Stimulated activated CD4-positive, alpha-beta T cell treated with anti-CD3 and anti-CD28 coated beads, Interleukin-1b, Interleukin-23, amount 100 ng/mL, for 48 hours (primary cell): ENCODE data around the gene ZBTB40.

Experiments
- DNase-seq: peaks from one replicate; pipeline ENCODE4 v3.0.0-alpha.2; 2020

ZBTB40 gene

DNA sequence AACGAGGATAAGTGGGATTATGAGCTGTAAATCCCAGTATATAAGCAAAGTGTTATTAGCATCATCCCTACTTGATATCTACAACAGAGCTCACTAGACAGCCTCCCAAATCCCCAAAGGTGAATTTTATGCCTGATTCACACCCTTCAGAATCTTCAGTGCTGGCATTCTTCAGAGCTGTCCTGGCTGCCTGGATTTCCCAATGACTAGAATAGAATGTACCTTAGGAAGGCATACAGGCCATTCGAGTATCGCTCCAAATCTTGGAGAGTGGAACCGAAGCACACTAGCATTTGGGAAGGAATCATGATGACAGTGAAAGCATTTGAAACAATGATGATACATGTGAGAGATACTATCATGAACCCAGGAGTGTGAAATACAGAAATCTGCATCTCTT lies 22.3 kb downstream of the ZBTB40 start:
- no peak for DNase-seq

DNA sequence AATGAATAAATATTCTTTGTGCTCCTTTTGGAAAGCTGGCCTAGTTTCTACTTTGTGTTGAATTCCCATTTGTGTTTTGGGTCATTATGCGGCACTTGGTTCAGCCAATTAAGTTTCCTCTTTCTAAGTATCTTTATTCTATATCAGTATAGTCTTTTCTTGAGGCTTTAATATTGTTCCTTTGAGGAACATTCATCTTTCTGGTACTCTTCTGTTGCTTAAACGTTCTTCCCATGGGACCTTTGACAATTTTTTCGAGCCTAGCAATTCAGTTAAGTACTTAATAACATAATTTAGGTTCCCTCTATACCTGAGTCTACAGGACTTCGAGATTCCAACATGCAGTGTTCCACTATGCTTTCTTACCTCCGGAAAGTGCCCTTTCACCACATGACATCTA lies 24.9 kb downstream of the ZBTB40 start:
- DNase-seq: no peak

DNA sequence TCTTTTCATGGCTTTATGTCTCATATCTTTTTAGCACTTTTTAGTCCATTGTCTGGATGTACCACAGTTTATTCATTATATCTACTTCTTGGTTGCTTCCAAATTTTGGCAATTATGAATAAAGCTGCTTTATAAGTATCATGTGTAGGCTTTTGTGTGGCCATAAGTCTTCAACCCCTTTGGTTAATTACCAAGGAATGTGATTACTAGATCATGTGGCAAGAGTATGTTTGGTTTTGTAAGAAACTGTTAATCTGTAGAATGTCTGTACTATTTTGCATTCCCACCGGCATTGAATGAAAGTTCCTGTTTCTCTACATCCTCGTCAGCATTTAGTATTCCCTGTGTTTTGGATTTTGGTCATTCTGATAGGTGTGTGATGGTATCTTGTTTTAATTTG lies 31.5 kb downstream of the ZBTB40 start:
- DNase-seq: no peak

DNA sequence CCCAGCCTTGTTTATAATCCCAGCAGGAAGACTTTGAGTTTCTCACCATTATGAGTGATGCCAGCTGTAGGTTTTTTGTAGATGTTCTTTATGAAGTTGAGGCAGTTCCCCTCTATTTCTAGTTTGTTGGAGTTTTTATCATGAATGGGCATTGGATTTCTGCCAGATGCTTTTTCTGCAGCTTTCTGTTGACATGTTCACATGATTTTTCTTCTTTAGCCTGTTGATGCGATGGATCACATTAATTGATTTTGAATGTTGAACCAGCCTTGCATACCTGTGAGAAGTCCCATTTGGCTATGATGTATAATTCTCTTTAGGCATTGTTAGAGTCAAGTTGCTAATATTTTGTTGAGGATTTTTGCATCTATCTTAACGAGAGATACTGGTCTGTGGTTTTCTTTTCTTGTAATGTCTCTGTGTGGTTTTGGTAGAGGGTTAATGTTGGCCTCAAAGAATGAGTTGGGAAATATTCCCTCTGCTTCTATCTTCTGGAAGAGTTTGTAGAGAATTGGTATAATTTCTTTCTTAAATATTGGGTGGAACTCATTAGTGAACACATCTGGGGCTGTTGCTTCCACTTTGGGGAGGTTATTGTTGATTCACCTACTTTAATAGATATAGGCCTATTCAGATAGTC lies 33.2 kb downstream of the ZBTB40 start:
- DNase-seq: no peak

DNA sequence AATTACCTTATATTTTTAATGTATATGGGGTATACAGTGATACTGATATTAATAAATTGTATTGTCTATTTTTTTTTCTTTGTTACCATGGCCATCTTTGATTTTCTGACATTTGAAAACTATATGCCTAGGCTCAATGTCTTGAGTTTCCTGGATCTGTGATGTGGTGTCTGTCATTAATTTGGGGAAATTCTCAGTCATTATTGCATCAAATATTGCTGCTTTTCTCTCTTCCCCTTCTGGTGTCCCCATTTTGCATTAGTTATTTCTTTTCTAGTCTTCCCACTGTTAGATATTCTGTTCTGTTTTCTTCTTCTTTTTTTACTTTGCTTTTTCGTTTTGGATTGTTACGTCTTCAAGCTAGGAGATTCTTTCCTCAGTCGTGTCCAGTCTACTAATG lies 33.8 kb downstream of the ZBTB40 start:
- DNase-seq: no peak

DNA sequence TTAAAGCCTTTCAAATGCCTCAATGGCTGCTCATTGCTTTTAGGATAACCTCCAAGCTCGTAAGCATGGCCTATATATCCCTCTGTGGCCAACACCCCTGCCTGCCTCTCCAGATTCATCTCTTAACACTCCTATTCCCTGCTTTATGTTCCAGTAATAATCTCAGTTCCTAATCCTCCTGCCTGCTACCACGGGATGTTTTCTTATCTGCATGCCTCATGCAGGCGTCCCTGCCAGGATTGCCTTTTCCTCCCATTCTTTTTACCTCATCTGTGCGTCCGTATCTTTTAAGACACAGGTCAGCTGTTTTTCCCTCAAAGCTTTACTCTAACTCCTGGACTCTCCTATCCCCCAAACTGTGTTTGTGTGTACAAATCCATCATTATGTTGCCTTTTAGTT lies 36.1 kb downstream of the ZBTB40 start:
- no peak for DNase-seq

DNA sequence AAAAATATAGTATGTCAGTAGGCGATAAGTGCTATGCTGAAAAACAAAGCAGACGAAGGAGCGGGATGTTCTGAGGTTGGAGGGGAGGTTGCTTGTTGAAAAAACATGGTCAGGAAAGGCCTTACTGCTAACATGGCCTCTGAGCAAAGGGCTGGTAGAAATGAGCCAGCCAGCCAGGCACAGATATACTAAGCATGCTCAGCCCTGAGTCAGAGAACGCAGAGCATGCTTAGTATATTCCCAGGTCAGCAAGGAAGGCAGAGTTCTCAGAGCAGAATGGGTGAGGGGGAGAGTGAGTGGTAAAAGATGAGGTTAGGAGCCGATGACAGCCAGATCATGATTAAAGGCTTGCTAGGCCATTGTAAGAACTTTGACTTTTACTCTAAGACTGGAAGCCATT lies 36.7 kb downstream of the ZBTB40 start:
- DNase-seq: no peak

DNA sequence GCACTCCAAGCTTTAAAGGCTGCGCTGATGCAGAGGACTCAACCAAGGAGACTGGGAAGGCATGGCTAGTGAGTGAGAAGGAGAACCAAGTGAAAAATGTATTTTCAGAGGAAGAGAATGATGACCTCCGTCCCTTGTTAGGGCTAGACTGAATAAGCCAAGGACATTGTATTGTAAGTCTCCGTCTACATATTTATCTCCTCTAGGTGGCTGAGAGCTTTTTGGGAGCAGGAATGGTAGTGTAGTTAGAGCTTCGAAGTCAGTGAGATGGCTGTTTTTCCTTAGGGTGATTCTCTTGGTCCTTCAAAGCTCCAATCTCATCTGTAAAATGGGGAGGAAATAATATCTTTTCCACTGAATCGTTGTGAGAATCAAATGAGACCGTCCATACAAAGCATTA lies 37.6 kb downstream of the ZBTB40 start:
- no peak for DNase-seq

DNA sequence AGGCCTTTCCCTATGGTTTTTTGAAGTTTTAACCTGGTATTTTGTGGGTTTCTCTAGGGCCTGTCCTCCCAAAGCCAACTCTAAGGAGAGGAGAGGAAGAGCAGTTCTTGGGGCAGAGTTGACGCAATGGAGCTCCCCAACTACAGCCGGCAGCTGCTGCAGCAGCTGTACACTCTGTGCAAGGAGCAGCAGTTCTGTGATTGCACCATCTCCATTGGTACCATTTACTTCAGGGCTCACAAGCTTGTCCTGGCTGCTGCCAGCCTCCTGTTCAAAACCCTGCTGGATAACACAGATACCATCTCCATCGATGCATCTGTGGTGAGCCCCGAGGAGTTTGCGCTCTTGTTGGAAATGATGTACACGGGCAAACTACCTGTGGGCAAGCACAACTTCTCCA lies 38.2 kb downstream of the ZBTB40 start:
- no peak for DNase-seq

DNA sequence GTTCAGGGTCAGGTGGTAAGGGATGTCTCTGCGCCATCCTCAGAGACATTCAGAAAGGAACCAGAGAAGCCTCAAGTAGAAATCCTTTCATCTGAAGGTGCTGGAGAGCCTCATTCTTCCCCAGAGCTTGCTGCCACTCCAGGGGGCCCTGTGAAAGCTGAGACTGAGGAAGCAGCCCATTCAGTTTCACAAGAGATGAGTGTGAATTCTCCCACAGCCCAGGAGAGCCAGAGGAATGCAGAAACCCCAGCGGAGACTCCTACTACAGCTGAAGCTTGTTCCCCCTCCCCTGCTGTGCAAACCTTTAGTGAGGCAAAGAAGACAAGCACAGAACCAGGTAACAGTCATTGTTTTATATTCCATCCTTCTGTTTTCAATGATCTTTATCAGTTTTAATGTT lies 38.7 kb downstream of the ZBTB40 start:
- no peak for DNase-seq

DNA sequence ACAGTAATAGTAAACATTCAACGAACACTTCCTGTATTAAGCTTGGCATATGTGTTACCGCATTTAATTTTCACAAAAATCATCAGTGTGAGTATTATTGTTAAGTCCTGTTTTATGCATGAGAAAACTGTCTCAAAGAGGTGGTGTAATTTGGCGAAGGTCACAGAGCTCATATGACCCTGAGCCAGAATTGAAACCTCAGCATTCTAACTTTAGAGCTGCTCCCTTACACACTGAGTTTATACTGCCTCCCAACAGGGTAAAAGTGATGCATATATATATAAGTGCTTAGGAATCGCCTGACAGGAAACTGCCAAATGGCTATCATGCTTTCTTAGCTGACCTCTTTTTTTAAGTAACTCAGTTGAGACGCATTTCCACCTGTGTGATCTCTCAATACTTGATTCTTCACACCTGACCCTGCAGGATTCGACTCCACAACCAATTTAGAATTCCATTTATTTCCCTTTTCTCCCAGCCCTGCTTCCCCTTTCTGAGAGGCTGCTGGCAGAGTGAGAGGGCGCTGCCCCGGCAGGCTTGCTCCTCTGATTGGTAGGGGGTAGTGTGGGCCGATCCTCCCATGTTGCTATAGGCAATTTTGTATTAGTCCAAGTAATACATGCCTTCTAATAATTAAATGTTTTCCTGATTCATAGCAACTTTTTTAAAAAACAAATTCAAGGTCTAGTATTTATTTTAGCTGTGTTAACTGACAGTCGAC lies 40.5 kb downstream of the ZBTB40 start:
- no peak for DNase-seq

DNA sequence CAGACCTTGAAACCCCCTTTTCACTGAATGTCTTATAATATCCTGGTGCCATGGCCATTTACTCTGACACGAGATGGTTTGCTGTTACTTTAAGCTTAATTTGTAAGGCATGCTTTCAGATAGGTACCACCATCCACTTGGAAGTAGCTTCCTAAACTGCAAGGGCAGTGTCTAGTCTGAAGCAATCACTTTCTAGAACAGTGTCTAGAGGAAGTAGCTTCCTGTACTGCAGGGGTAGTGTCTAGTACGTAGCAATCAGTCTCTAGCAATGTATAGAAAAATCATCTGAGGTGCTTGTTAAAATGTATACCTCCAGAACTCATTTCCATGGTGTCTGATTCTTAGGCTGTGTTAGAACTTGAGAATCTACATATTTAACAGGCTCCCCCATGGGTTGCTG lies 42.5 kb downstream of the ZBTB40 start:
- no peak for DNase-seq

DNA sequence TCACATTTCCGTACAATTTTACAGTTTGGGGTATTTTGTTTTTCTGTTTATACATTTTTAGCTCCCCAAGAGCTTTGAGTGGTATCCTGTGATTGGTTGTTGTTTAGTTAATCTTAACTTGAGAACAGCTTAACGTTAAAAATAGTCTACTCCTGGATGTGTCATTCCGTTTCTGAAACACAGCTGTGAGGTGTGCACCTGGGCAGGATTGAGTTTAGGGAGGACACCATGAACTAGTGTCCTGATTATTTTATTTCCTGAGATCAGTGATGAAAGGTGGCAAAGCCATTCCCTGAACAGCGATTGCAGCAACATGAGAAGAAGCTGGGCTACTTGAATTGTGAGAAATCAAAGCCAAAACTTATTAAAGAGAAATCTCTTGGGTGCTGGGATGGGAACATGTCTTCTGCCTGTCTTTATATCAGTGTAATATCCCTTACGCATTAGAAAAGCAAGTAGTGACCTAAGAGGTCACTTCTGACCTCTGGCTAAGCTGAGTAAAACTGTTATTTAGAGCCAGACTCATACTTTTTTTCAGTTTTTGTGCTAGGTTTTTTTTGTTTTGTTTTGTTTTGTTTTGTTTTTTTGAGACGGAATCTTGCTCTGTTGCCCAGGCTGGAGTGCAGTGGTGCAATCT lies 43.4 kb downstream of the ZBTB40 start:
- DNase-seq: no peak

DNA sequence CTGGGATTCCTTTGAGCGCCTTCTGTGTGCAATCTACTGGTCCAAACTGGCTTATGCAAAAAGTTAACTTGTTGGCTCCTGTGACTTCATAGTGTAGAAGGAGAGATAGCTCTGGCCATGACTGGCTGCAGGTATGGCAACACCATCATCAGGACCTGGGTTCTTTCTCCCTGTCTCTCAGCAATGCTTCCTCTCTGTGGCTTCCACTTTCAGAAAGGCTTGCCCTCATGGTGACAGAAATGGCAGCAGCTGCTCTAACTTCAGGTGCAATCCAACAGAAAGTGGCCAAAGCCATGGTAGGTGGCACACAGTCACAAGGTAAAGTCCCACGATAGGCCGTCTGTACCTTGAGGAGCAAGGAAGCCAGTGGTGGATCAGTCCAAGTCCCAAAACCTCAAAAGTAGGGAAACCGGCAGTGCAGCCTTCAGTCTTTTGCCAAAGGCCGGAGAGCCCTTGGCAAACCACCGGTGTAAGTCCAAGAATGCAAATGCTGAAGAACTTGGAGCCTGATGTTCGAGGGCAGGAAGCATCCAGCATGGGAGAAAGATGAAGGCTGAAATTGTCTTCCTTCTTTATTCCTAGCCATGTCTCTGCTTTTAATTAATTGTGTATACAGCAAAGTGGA lies 45.0 kb downstream of the ZBTB40 start:
- DNase-seq: no peak

DNA sequence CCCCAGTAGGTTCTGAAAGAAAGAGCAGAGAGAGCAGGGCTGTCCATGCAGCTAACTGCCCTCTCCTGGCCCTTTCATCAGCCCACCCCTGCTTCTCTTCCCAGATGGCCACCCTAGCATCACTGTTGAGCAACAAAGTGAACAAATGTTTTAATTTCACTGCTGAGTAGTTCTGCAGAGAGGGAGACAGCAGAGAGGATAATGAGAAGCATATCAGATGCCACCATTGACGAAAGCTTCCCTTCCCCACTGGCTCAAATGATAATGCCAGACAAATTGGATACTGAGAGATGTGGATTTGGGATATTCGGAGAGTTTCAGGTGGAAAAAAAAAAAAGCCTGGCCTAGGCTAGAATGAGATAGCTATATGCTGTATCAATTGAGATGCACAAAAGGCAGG lies 46.8 kb downstream of the ZBTB40 start:
- no peak for DNase-seq

DNA sequence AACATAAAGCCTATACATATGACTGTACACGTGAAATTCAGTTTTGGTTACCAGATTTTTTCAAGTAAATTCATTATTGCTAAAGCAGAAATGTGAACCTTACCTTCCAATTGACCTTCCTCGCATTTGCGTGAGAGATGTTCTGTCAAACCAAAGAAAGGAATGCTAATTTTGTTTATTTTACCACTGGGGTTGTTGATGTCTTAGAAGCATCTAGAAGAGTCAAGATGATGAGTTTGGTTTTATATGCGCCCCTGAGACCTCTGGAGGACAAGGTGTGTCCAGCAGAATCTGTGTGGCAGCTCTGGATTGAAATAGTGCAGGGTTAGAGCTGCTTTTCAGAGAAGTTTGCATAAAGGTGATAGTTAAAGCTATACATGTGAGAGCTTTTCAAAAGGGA lies 48.4 kb downstream of the ZBTB40 start:
- DNase-seq: no peak

DNA sequence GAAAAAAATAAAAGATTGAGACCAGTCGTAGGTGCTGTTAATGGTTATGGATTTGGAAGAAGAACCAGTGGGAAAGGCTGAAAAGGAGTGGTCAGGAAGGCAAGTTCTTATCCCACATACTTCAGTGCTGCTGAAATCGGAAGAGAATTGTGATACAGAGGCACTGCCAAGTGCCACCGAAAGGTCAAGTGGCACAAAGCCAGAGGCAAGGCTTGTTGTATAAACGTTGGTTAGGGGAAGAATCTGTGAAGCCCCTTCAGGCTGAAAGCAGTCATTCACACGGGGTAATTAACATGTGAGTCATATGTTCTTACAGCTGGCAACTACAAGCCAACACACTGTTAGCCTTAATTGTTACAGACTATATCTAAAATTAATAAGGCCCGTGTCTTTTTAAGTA lies 48.8 kb downstream of the ZBTB40 start:
- no peak for DNase-seq

DNA sequence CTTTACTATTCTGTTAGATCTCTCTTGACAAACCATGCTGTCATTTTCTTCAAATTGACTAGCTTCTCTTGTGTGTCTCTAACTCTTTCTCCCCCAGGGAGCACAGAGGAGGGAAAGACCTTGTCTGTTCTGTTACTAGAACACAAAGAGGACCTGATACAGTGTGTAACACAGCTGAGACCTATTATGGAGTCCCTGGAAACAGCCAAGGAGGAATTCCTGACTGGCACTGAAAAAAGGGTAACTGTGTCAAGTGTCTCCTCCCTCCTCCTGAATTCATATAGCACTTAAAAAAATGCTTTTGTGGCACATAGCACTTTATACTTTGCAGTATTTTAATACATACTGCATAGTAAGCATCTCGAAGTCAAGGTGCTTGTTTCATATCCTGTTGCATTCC lies 50.6 kb downstream of the ZBTB40 start:
- DNase-seq: no peak

DNA sequence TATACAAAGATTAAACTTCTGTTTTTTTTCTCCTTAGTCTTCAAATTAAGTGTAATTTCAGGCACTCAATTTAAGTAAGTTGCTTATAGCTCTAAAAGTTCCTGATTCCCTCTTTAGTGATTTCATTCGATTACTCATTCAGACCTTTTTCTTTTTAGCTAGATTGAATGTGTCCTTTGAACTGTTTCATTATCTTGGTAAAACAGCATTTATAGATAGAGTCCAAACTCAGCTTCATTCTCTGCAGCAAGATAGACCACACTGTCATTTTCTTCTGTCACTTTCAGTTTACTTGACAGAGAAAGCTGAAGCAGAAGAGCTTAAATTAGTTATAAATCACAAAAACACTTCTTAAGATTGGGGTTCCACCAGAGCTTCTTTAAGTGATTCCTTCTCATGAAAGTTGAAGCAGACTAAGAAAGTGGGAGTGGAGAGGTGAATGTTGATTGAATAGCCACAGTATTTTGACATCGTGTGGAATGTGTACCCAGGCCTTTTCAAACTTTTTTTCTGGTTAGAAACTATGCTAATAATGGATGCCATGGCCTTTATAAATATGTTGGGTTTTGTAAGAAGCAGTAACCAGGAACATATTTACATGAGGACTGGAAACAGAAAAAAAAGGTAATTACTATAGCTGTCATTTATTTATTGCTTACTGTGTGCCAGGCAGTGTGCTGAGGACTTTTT lies 52.2 kb downstream of the ZBTB40 start:
- no peak for DNase-seq

DNA sequence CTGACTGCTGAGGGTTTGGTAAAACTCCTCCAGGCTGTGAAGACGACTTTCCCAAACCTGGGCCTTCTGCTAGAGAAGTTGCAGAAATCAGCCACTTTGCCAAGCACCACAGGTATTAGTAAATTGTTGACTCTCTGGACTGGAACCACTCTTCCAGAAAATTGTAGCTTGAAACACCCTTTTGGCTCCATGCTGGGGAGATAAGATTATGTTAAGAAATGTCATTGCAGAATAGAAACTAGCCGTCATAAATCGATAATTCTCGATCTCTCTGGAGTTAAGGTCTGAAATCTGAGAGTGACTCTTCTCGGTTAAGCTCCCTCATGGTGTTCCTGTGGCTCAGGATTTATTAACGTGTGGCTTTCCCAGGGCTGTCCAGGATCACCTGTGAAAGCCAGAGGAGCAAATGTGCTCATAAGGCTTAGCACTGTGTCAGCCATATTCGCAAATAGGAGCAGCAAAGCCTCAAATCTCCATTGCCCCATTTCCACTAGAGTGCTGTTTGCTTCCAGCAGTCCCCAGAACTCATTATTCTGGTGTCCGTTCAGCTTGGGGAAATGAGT lies 54.6 kb downstream of the ZBTB40 start:
- no peak for DNase-seq

DNA sequence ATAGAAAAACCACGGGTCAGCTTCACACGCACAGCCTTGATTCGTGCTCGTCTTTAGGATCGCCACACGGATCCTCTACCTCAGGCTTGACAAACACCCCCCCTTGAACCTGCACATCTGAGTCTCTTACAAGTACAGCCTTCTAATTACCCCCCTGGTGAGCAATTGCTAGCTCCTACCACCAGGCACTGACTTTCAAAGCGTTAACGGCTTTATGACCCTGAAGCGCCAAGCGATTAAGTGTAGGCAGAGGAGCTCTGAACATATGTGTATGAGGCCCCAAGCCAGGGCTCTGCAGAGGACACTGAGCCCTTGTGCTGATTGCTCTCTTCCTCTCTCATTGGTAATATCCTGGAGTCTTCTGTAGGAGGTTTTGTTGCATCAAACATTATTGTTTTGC lies 55.9 kb downstream of the ZBTB40 start:
- DNase-seq: no peak

DNA sequence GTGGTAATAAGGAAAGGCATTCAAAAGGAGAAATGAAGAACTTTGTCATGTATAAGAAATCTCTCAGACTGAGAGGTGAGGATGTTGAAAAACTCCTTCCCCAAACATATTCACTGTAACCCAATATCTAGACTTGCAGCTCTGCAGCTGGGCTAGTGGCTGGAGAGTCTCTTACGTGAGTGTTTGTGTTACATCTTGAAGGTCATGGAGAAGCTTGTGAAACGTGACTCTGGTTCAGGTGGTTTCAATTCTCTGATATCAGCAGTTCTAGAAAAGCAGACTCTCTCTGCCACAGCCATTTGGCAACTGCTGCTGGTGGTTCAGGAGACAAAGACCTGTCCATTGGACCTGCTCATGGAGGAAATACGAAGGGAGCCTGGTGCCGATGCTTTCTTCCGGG lies 56.7 kb downstream of the ZBTB40 start:
- no peak for DNase-seq

DNA sequence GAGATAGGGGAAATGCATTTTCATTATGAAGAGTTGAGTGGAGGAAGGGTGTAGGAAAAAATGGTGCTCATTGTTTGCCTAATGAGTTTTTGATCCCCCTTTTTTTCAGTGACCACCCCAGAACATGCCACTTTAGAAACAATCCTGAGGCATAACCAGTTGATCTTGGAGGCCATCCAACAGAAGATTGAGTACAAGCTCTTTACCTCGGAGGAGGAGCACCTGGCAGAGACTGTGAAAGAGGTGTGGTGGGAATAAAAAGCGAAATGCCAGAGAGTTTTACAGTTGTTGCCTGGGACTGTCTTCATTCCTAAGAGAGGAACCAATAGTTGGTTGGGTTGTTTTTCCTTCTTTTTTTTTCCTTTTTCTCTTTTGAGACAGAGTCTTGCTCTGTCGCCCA lies 57.3 kb downstream of the ZBTB40 start:
- no peak for DNase-seq
